Measurements from ENCODE around the gene HDHD2. TPM values are rescaled to one million over a fixed set of nuclear protein-coding genes. Genes with fewer than 3 reads are reported as not detected.
A peak's percentile ranks its signal among the peaks of the same experiment; 100 is the strongest.

Gene HDHD2
- total RNA-seq, 1 donor from 2014 or later = 12.6 TPM

- FAIRE-seq = no peak
- H3K36me3 ChIP-seq (ENCODE audit: control insufficient read depth, insufficient read depth, low read length) = no peaks in the 10 kb centered on the region
- TF ChIP-seq CTCF (IDR thresholded peaks at IDR 0.05; ENCODE audit: insufficient read depth, low read length, severe bottlenecking) = no peak
- DNase-seq (ENCODE audit: low read depth) = peak; percentile 68
- H3K27me3 ChIP-seq (ENCODE audit: control insufficient read depth, insufficient read depth, low read length) = no peaks in the 10 kb centered on the region
- H3K4me3 ChIP-seq (ENCODE audit: low read depth, low read length) = no peak overlapping the region
Observed at GRCh38 chr18:47075098-47075883, 75.0 kb downstream of the HDHD2 start.

GRCh38 chr18:47067648-47068047 is 82.7 kb downstream of the HDHD2 start:
- DNase-seq (ENCODE audit: low read depth) (no peak), FAIRE-seq (peak; percentile 40)
- no peaks in the 10 kb centered on the region for H3K27me3 ChIP-seq (ENCODE audit: control insufficient read depth, insufficient read depth, low read length)
- H3K36me3 ChIP-seq (ENCODE audit: control insufficient read depth, insufficient read depth, low read length) = no peaks in the 10 kb centered on the region
- TF ChIP-seq CTCF (IDR thresholded peaks at IDR 0.05; ENCODE audit: insufficient read depth, low read length, severe bottlenecking) = no peak
- H3K4me3 ChIP-seq (ENCODE audit: low read depth, low read length) = no peak overlapping the region

DNA sequence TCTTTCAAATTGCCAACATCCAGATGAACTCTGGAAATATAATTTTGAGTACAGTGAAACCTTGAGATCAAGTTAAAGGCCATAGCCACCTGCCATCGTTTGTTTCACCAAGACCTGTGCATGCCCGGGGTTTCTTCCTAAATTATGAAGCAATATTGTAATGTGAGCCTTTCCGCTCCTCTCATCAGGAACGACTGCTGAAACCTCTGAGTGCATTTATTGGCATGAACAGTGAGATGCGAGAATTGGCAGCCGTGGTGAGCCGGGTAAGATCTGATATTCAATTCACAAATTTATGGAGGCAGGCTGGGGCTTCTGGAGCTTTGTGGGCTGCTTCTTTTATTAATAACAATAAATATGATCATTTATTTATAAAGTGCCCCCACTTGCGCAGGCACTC is 87.2 kb downstream of the HDHD2 start:
- Histone ChIP-seq H3K36me3 (ENCODE audit: control insufficient read depth, insufficient read depth, low read length) (no peaks in the 10 kb centered on the region), H3K27me3 (ENCODE audit: control insufficient read depth, insufficient read depth, low read length) (no peaks in the 10 kb centered on the region), H3K4me3 (ENCODE audit: low read depth, low read length) (no peak overlapping the region)
- FAIRE-seq (no peak), DNase-seq (ENCODE audit: low read depth) (no peak)
- TF ChIP-seq CTCF (IDR thresholded peaks at IDR 0.05; ENCODE audit: insufficient read depth, low read length, severe bottlenecking) = no peak

DNA sequence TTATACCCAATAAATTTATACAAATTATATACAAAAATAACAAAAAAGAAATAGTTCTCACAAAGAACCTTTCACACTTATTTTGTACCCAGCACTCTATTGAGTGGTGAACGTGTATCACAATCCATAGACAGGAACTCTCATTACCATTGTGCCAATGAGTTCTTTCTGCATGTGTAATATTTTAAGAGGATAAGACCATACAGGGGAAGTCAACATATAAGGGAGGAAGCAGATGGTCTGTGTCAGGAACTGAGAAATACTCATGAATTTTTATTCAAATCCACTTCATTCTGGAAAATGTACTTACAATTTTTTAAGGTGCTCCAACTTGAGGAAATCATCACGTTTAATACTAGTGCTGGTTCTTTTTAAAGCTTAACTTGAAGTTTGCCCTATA is 87.8 kb downstream of the HDHD2 start:
- H3K36me3 ChIP-seq (ENCODE audit: control insufficient read depth, insufficient read depth, low read length) = no peaks in the 10 kb centered on the region
- no peak for FAIRE-seq
- no peaks in the 10 kb centered on the region for H3K27me3 ChIP-seq (ENCODE audit: control insufficient read depth, insufficient read depth, low read length)
- TF ChIP-seq CTCF (IDR thresholded peaks at IDR 0.05; ENCODE audit: insufficient read depth, low read length, severe bottlenecking) = no peak
- H3K4me3 ChIP-seq (ENCODE audit: low read depth, low read length) = no peak overlapping the region
- no peak for DNase-seq (ENCODE audit: low read depth)

Other genes starting within 250 kb of the HDHD2 start
- gene PIAS2, start 233.0 kb downstream of the HDHD2 start, total RNA-seq = 12.9 and 13.7 TPM in 2 replicates
- under 0.01 and 0.77 TPM in 2 replicates for gene KATNAL2, start 232.9 kb downstream of the HDHD2 start, total RNA-seq
- gene ELOA2, start 114.9 kb downstream of the HDHD2 start, total RNA-seq = not detected in 2 replicates
- gene IER3IP1, start 25.9 kb upstream of the HDHD2 start, total RNA-seq = 14.7 and 38.7 TPM in 2 replicates
- gene SKOR2, start 101.2 kb upstream of the HDHD2 start, total RNA-seq = not detected in 2 replicates